GM12864 (cell line): ENCODE data around the gene MCTP2.

Source experiments
- DNase-seq: peaks from one replicate; pipeline ENCODE4 v3.0.0-alpha.2; 2011; ENCODE audit warnings: low read depth
- H3K4me3 ChIP-seq: 2 replicates; pipeline ENCODE4 v1.5.1; 2011; ENCODE audit warnings: mild to moderate bottlenecking, low read depth, low read length, control low read depth
- TF ChIP-seq, protein P1 (sequence below): IDR thresholded peaks from 2 replicates; pipeline ENCODE4 v1.5.1; 2011; ENCODE audit warnings: low read depth, mild to moderate bottlenecking, moderate library complexity, low read length, control low read depth, inconsistent platforms; ENCODE audit errors: missing control alignments

The MCTP2 gene

DNA sequence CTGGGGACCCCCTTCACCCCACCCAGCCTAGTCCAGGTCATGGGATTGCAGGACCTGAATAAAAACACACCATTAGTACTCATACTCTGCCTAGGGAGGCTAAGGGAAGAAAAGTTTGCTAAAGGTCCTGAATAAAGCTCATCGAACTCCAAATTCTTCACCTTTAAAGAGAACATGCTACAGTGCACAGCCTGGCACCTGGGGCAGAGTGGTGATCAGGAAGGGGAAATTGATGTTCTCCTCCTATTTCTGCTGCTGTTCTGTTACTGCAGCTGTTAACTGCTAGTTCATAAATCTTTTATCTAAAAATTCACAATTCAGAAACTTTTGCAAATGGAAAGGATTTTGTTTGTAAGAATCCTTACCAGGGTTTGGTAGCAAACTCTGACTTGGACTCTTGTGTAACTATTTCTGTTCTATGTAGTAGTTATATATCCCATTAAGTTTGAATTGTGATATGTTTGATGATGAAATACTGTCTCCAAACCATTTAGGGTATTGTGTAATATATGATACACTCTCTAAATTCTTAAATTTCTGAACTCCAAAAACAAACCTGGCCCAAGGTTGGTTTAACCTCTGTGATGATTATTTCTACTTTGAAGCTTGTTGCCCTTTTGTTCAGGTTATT, 27.9 kb downstream of the MCTP2 start:
- TF ChIP-seq, protein P1, sequence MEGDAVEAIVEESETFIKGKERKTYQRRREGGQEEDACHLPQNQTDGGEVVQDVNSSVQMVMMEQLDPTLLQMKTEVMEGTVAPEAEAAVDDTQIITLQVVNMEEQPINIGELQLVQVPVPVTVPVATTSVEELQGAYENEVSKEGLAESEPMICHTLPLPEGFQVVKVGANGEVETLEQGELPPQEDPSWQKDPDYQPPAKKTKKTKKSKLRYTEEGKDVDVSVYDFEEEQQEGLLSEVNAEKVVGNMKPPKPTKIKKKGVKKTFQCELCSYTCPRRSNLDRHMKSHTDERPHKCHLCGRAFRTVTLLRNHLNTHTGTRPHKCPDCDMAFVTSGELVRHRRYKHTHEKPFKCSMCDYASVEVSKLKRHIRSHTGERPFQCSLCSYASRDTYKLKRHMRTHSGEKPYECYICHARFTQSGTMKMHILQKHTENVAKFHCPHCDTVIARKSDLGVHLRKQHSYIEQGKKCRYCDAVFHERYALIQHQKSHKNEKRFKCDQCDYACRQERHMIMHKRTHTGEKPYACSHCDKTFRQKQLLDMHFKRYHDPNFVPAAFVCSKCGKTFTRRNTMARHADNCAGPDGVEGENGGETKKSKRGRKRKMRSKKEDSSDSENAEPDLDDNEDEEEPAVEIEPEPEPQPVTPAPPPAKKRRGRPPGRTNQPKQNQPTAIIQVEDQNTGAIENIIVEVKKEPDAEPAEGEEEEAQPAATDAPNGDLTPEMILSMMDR: no peak
- DNase-seq: no peak
- H3K4me3 ChIP-seq: no peak overlapping the region

DNA sequence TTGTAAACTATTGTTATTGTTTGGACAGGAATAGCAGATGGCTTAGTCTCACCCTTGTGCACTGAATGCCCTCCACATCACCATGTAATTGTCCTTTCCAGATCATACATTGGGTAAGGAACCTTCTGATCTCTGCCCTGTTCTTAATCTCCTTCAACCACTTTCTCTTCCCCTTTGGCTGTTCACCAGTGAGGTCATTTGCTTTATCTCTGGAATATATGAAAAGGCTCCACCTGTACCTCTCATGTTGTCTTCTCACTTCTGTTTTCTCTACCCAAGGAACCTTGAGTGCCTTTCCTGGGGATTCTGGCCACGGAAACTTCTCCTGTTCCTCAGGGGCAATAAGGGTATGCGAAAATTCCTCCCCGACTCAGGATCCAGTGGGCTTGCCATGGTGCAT, 28.5 kb downstream of the MCTP2 start:
- TF ChIP-seq, protein P1: no peak
- DNase-seq: no peak
- no peak overlapping the region for H3K4me3 ChIP-seq

DNA sequence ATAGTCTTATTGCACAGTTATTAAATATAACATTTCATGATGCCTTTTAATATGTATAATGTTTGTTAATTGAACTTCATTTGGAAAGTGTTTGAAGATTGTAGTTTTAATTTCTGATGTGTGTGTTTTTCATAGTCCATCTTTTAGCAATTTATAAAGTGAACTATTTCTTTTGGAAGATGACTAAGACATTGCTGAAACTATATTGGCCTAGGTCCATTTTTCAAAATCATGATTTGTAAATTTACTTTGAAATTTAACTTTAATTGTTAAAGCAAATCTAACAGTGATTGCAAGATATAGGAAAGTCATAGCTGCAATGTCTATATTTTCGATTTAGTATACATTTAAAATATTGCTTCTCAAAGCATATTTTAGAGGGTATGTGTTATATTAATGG, 30.8 kb downstream of the MCTP2 start:
- TF ChIP-seq, protein P1: no peak
- no peak for DNase-seq
- no peak overlapping the region for H3K4me3 ChIP-seq

DNA sequence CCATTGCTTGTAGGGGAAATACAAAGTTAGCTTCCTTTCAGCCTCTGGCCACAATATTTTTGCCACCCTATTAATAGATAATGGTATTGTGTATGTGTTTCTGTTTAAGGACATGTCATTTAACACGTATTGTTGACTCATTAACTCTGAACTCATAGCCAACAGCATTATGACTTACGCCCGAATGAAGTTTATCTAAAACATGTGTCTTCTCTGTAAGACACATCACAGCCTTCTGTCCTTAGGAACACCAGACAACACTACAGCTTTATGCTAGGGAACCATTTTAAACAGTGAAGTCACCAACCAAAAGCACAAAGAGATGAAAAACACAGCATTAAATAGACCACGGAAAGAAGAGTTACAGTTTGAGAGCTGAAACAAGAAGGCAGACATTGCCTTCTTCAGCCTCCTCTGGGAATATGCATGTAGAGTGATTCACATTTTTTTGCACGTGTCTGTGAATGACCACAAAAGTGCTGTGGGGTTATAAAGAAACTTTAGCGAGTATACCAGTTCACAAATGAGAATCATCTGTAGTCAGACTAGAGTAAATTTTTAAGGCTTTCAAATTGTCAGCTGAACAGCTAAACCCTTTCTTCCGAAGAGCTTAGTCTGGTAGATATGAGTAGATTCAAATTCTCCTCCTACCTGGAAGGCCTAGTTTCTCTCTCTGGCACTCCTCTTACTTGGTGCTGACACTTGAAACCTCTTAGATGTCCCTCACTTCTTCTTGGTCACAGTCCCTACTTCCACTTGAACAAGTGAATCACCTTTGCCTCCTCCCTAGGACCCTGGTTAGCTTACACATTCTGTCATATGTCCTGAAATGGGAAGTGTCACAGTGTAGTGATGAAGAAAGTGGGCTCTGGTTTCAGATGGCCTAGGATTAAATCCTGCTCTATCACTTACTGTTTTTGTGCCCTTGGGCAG, 32.2 kb downstream of the MCTP2 start:
- no peak for DNase-seq
- TF ChIP-seq, protein P1: no peak

DNA sequence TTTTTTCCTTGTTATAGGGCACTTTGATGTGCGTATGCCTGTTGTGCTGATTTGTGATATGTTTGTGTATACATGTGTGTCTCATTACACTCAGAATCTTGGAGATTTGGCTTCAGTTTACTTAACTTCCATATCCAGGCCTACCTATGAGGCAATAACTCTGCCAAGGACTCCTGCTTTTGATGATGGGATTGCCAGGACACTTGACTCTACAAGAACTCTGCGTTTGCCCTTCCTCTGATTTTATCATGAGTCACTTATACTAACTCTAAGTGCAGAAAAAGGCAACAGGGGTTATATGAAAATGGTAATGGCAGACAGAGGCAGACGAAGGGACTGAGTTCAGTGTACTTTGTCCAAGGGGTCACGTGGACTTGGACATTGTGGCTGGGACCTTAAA, 33.6 kb downstream of the MCTP2 start:
- H3K4me3 ChIP-seq: no peak overlapping the region
- TF ChIP-seq, protein P1: no peak
- no peak for DNase-seq

More for the DNA sequence above, 32.2 kb downstream of the MCTP2 start:
- no peak overlapping the region for H3K4me3 ChIP-seq

DNA sequence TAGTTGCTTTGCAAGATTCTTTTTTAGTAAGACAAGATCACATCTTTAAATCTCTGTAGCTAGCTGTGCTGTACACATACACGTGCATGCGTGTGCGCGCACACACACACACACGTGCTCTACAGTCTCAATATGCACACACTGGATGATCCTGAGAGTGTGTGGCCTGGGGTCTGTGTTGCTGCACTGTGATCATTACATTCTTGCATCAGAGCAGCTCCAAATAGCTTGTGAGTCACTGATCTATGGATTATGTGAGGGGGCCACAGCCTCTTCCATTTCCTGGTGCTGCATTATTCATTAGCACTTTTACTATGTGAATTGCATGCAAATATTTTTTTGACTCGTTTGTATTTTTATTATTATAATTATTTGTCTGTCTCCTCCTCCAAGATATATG, 34.6 kb downstream of the MCTP2 start:
- no peak for DNase-seq
- no peak overlapping the region for H3K4me3 ChIP-seq
- TF ChIP-seq, protein P1: no peak
